ENCODE results near the gene USP13.

GRCh38 chr3:179703816-179704215 lies 51.0 kb downstream of the USP13 start:
- TF ChIP-seq CTCF (IDR thresholded peaks at IDR 0.05) (no peak), POLR2AphosphoS5 (IDR thresholded peaks at IDR 0.05) (no peak), POLR2A (IDR thresholded peaks at IDR 0.05) (no peak)
